Astrocyte (in vitro differentiated cells and primary cell): ENCODE measurements around the gene LECT2.

Experiments
- CTCF ChIP-seq: IDR thresholded peaks from 2 replicates; pipeline ENCODE4 v1.5.1; 2011; ENCODE audit warnings: low read depth, mild to moderate bottlenecking, inconsistent platforms, low read length, moderate library complexity; ENCODE audit not compliant: insufficient read depth
- EZH2 ChIP-seq: IDR thresholded peaks from 2 replicates; pipeline ENCODE4 v1.6.1; 2012; ENCODE audit warnings: mild to moderate bottlenecking, low read length, inconsistent platforms; ENCODE audit not compliant: insufficient read depth

- no peak for TF ChIP-seq CTCF
- no peak for TF ChIP-seq EZH2
Observed at GRCh38 chr5:135965504-135965903, 10.7 kb upstream of the LECT2 start.
